Natural killer cell (primary cell): ENCODE data around the gene SEMA6B. TPM values are rescaled to one million over a fixed set of nuclear protein-coding genes. Genes with fewer than 3 reads are reported as not detected.

Source experiments
- ATAC-seq, 3 donors: fragments of 150-1000 bp in 2 of 3; fragments of 200-7000 bp in 1 of 3; cut with Tn5 transposase; 1 replicate in 1 of 3; 2 replicates in 2 of 3; pipeline ENCODE4 v1.10.0; 2021; ENCODE audit warnings: mild to moderate bottlenecking in 2 of 3, moderate library complexity in 2 of 3
- DNase-seq, 2 donors: peaks; one replicate each; pipeline versions ENCODE4 v3.0.0 to v3.0.0-alpha.2; 2013 to 2021; ENCODE audit warnings: mixed read lengths in 1 of 2
- H3K27ac ChIP-seq: one replicate; pipeline ENCODE4 v1.5.1; 2013; ENCODE audit warnings: mild to moderate bottlenecking, low read length
- H3K27me3 ChIP-seq: one replicate; pipeline ENCODE4 v1.6.1; 2013; ENCODE audit warnings: low read length; ENCODE audit not compliant: control insufficient read depth, insufficient read depth
- H3K36me3 ChIP-seq: one replicate; pipeline ENCODE4 v1.6.1; 2013; ENCODE audit warnings: low read length; ENCODE audit not compliant: control insufficient read depth, insufficient read depth
- H3K4me1 ChIP-seq: one replicate; pipeline ENCODE4 v1.6.1; 2013; ENCODE audit warnings: low read length; ENCODE audit not compliant: control insufficient read depth, insufficient read depth
- H3K4me3 ChIP-seq: one replicate; pipeline ENCODE4 v1.5.1; 2013; ENCODE audit warnings: low read length
- H3K9me3 ChIP-seq: one replicate; pipeline ENCODE4 v1.6.1; 2013; ENCODE audit warnings: low read length; ENCODE audit not compliant: control insufficient read depth, insufficient read depth
- H3K27ac Mint-ChIP-seq, 2 donors: one replicate each; pipeline ENCODE4 v1.8.0; 2022; ENCODE audit warnings: mild to moderate bottlenecking in 2 of 2, mixed read lengths in 2 of 2, moderate library complexity in 1 of 2
- H3K27me3 Mint-ChIP-seq, 2 donors: one replicate each; pipeline ENCODE4 v1.8.0; 2022; ENCODE audit warnings: low read depth in 2 of 2, mixed read lengths in 2 of 2
- H3K36me3 Mint-ChIP-seq: one replicate; pipeline ENCODE4 v1.8.0; 2022; ENCODE audit warnings: mixed read lengths
- H3K4me1 Mint-ChIP-seq, 2 donors: one replicate each; pipeline ENCODE4 v1.8.0; 2022; ENCODE audit warnings: mixed read lengths in 2 of 2
- H3K4me3 Mint-ChIP-seq: one replicate; pipeline ENCODE4 v1.8.0; 2022; ENCODE audit warnings: mild to moderate bottlenecking, moderate library complexity, mixed read lengths
- H3K9me3 Mint-ChIP-seq, 2 donors: one replicate each; pipeline ENCODE4 v1.8.0; 2022; ENCODE audit warnings: mixed read lengths in 2 of 2
- WGBS: methylation state at CpG from one replicate; pipeline ENCODE4 v1.1.7; 2013; ENCODE audit warnings: missing lambda C conversion rate; ENCODE audit not compliant: insufficient coverage; 5-methylcytosine and 5-hydroxymethylcytosine counted together
- intact Hi-C: fragments of 100-400 bp; cut with micrococcal nuclease; formaldehyde crosslinking; loops from one replicate; pipeline ENCODE4 v1.14.2; 2022
- total RNA-seq, 4 donors: library from RNA; stranded (reverse); fragments of 120-200 nt in 1 of 4; gene quantifications; one replicate each; pipeline versions ENCODE4 v1.2.3 to v1.2.4, GENCODE V29; 2013 to 2022
- TF ChIP-seq, protein P1 (sequence below): fragments of 200-600 bp; IDR thresholded peaks from one replicate; pipeline ENCODE4 v1.8.0; 2022; ENCODE audit warnings: antibody characterized with exemption

Gene SEMA6B
- total RNA-seq, 3 donors from 2014 or later (not counting 1 experiment from before 2014, with no cell fraction given): 0.50 to 5.4 TPM; not detected in 1

- H3K4me1 Mint-ChIP-seq: no peaks in the 10 kb centered on the region
- H3K36me3 ChIP-seq: peaks cover 34% of the 10 kb centered on the region
Observed at GRCh38 chr19:4498694-4499093, 60.8 kb downstream of the SEMA6B start.

DNA sequence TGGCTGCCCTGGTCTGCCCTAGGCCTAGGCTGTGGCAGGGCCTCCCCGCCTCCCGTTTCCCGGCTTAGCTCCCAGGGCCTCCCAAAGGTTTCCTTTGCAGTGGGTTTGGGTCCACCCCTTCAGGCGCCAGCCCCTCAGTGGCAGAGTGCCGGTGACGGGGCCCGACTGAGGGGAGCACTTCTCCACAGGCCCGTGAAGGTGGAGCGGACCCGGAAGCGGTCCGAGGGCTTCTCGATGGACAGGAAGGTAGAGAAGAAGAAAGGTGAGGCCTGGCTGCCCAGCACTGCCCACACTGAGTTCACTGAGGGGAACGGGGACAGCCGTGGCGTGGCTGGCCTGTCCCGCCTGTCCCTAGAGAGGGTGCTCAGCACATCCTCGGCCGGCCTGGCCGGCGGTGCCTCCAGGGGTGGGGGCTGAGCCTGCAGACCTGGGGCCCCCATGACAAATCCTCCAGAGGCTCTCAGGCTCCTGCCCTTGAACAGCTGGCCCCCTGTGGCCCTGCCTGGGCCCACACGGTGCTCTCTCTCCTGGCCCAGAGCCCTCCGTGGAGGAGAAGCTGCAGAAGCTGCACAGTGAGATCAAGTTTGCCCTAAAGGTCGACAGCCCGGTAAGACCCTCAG is 61.6 kb downstream of the SEMA6B start:
- Mint-ChIP-seq H3K27ac (no peak overlapping the region), H3K9me3 (no peaks in the 10 kb centered on the region), H3K36me3 (no peaks in the 10 kb centered on the region), H3K4me1 (no peaks in the 10 kb centered on the region), H3K27me3 (no peaks in the 10 kb centered on the region), H3K4me3 (no peak overlapping the region)
- intact Hi-C loops: no loop called here
- Histone ChIP-seq H3K27me3 (no peaks in the 10 kb centered on the region), H3K4me3 (no peak overlapping the region), H3K4me1 (no peaks in the 10 kb centered on the region), H3K36me3 (peaks cover 39% of the 10 kb centered on the region), H3K27ac (no peak overlapping the region), H3K9me3 (no peaks in the 10 kb centered on the region)
- TF ChIP-seq, protein P1, sequence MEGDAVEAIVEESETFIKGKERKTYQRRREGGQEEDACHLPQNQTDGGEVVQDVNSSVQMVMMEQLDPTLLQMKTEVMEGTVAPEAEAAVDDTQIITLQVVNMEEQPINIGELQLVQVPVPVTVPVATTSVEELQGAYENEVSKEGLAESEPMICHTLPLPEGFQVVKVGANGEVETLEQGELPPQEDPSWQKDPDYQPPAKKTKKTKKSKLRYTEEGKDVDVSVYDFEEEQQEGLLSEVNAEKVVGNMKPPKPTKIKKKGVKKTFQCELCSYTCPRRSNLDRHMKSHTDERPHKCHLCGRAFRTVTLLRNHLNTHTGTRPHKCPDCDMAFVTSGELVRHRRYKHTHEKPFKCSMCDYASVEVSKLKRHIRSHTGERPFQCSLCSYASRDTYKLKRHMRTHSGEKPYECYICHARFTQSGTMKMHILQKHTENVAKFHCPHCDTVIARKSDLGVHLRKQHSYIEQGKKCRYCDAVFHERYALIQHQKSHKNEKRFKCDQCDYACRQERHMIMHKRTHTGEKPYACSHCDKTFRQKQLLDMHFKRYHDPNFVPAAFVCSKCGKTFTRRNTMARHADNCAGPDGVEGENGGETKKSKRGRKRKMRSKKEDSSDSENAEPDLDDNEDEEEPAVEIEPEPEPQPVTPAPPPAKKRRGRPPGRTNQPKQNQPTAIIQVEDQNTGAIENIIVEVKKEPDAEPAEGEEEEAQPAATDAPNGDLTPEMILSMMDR: no peak
- WGBS: 92% methylated on average over 25 of the region's 25 CpGs
- no peak for ATAC-seq
- no peak for DNase-seq

More at GRCh38 chr19:4498694-4499093, 60.8 kb downstream of the SEMA6B start:
- TF ChIP-seq, protein P1: no peak
- intact Hi-C loops: no loop called here
- no peak for ATAC-seq
- H3K9me3 ChIP-seq: no peaks in the 10 kb centered on the region
- H3K27me3 ChIP-seq: no peaks in the 10 kb centered on the region
- 95% methylated on average over 12 of the region's 12 CpGs for WGBS
- no peak for DNase-seq
- no peak overlapping the region for H3K4me3 ChIP-seq
- Mint-ChIP-seq H3K9me3 (no peaks in the 10 kb centered on the region), H3K36me3 (no peaks in the 10 kb centered on the region), H3K4me3 (no peak overlapping the region), H3K27me3 (no peaks in the 10 kb centered on the region), H3K27ac (no peak overlapping the region)
- H3K4me1 ChIP-seq: no peaks in the 10 kb centered on the region
- H3K27ac ChIP-seq: no peak overlapping the region

DNA sequence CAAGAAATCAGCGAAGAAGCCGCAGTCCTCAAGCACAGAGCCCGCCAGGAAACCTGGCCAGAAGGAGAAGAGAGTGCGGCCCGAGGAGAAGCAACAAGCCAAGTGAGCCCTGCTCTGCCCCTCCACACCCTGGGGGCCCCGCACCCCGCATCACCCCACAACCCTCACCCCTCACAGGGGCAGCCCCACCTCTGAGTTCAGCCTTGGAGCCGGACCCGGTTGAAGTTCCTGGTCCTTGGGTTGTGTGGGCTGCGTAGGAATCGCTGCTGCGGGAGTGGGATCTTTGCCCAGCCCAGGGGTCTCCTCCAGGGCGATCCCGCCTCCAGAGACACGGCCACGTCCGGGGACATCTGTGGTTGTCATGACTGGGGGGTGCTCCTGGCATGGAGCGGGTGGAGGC is 63.2 kb downstream of the SEMA6B start:
- Histone ChIP-seq H3K9me3 (no peaks in the 10 kb centered on the region), H3K4me3 (no peak overlapping the region), H3K27ac (no peak overlapping the region), H3K36me3 (peaks cover 46% of the 10 kb centered on the region), H3K4me1 (no peaks in the 10 kb centered on the region), H3K27me3 (no peaks in the 10 kb centered on the region)
- no peaks in the 10 kb centered on the region for H3K4me1 Mint-ChIP-seq
- H3K27me3 Mint-ChIP-seq: no peaks in the 10 kb centered on the region
- ATAC-seq (no peak), DNase-seq (no peak)
- intact Hi-C loops: no loop called here
- no peak overlapping the region for H3K4me3 Mint-ChIP-seq
- no peaks in the 10 kb centered on the region for H3K36me3 Mint-ChIP-seq
- H3K9me3 Mint-ChIP-seq: no peaks in the 10 kb centered on the region
- H3K27ac Mint-ChIP-seq: no peak overlapping the region
- WGBS: 89% methylated on average over 16 of the region's 18 CpGs
- TF ChIP-seq, protein P1: no peak

GRCh38 chr19:4495471-4495870 is 64.0 kb downstream of the SEMA6B start:
- WGBS: 97% methylated on average over 12 of the region's 12 CpGs
- no peaks in the 10 kb centered on the region for H3K27me3 ChIP-seq
- ATAC-seq: peak in 1 of 3 donors; percentile 21
- no peak overlapping the region for H3K4me3 ChIP-seq
- Mint-ChIP-seq H3K4me1 (no peaks in the 10 kb centered on the region), H3K36me3 (no peaks in the 10 kb centered on the region), H3K27ac (no peak overlapping the region), H3K27me3 (no peaks in the 10 kb centered on the region), H3K4me3 (no peak overlapping the region), H3K9me3 (no peaks in the 10 kb centered on the region)
- TF ChIP-seq, protein P1: no peak
- no peaks in the 10 kb centered on the region for H3K9me3 ChIP-seq
- no peak overlapping the region for H3K27ac ChIP-seq
- DNase-seq: no peak
- H3K4me1 ChIP-seq: no peaks in the 10 kb centered on the region
- H3K36me3 ChIP-seq: peaks cover 46% of the 10 kb centered on the region
- intact Hi-C loops: no loop called here
